ENCODE data around the gene ZNHIT2.

The ZNHIT2 gene

GRCh38 chr11:65134240-65134951 is 16.9 kb upstream of the ZNHIT2 start, which contains the start of gene SYVN1:
Gene SYVN1 (minus strand): TSS chr11:65134519. CDS start chr11:65133601, 918 bp downstream.
- peak; percentile 83 to 88 (median 85) for DNase-seq

- DNase-seq = no peak
Measured at GRCh38 chr11:65133724-65134123, 16.2 kb upstream of the ZNHIT2 start.

GRCh38 chr11:65132988-65133700 is 15.6 kb upstream of the ZNHIT2 start:
- DNase-seq = peak in 1 of 4 experiments; percentile 18

- DNase-seq = no peak
Measured at GRCh38 chr11:65132238-65132987, 14.9 kb upstream of the ZNHIT2 start.

GRCh38 chr11:65131895-65132237 is 14.4 kb upstream of the ZNHIT2 start:
- no peak for DNase-seq

- no peak for DNase-seq
Measured at GRCh38 chr11:65131417-65131776, 13.9 kb upstream of the ZNHIT2 start.

- DNase-seq = no peak
Measured at GRCh38 chr11:65130631-65131416, 13.3 kb upstream of the ZNHIT2 start.

- no peak for DNase-seq
Measured at GRCh38 chr11:65129649-65130441, 12.3 kb upstream of the ZNHIT2 start.

- DNase-seq = no peak
Measured at GRCh38 chr11:65128182-65129145, 11.0 kb upstream of the ZNHIT2 start.

DNA sequence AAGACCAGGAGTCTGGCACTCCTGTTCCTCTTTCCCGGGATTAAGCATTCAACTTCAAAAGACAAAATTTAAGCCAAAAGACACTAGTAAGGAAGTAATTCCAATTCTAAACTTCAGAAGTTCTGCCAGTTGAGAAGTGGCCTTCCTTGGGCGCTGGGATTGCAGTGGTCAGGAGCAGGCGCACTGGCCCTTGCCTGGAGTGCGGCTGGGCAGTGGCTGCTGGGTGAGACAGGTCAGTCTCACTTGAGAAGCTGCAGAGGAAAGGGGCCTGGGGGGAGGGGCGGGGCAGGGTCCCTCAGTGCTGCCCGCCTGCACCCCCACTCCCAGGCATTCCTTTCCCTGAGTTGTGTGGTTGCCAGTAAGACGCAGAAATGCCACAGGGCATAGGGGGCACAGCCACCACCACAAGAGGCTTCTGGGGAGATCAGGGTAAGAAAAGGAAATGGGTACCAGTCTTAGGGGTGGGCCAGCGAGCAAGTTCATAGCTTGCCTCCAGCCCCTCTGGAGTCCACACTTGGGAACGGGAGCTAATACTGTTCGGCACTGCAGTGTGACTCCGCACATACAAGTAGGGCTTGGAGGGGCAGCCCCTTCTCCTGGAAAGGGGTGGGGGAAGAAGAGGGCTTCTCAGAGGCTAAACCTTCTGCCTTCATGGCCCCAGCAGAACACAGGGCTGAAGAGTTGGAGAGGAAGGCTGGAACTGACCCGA is 10.1 kb upstream of the ZNHIT2 start:
- DNase-seq = no peak

DNA sequence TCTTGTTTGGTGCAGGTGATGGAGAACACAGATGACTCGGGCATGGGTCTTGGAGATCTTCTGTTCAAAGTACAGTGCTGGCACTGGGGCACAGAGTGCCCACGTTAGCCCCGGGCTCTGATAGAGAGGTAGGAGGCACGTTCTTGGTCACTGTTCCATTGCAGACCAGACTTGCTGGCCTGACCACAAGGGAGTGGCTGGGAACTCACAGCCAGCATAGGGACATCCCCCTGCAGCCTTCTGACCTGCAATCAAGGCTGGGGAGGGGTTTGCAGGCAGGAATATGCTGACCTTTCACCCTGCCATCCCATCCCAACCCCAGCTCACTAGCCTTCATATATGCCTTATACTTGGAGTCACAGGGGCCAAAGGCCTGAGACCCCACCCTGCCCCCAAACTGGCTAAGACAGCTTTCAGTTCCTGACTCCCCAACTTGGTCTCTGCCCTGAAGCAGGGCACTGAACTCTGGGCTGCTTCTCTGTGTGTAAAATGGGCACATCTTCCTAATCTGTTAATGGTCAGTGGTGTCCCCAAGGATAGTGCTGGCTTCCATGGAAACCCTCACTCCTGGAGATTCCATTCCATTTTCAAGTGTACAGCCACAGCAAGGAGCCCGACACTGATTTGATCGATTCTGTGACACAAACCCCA is 9.2 kb upstream of the ZNHIT2 start:
- DNase-seq = no peak

DNA sequence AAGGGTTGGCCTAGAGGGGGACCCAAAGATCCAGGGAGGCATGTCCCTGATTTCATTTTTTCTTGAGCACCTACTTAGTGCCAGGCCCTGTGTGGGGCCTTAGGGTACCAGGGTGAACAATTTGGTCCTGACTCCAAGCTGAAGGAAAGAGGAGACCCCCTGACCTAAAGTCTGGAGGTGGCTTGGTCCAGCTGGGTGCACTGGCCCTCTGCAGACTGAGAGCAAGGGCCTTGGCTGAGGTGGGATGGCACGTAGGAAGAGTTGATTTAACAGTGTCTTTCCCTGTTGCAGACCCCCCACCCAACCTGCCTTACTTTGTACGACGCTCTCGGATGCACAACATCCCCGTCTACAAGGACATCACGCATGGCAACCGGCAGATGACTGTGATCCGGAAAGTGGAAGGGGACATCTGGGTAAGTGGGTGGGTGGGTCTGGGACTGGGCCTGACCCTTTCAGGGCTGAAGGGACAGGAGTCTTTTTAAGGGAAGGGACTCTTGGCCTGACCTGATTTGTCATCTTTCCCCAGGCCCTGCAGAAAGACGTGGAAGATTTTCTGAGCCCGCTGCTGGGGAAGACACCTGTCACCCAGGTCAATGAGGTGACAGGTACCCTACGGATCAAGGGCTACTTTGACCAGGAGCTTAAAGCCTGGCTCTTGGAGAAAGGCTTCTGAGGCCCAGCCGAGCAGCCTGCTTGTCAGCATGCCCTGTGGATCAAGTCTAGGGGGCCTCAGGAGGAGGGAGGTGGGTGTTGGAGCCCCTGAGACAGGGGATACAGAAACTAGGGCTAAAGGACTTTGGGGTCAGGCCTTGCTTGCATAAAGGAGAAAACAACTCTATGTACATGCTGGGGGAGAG is 7.9 kb upstream of the ZNHIT2 start:
- no peak for DNase-seq

DNA sequence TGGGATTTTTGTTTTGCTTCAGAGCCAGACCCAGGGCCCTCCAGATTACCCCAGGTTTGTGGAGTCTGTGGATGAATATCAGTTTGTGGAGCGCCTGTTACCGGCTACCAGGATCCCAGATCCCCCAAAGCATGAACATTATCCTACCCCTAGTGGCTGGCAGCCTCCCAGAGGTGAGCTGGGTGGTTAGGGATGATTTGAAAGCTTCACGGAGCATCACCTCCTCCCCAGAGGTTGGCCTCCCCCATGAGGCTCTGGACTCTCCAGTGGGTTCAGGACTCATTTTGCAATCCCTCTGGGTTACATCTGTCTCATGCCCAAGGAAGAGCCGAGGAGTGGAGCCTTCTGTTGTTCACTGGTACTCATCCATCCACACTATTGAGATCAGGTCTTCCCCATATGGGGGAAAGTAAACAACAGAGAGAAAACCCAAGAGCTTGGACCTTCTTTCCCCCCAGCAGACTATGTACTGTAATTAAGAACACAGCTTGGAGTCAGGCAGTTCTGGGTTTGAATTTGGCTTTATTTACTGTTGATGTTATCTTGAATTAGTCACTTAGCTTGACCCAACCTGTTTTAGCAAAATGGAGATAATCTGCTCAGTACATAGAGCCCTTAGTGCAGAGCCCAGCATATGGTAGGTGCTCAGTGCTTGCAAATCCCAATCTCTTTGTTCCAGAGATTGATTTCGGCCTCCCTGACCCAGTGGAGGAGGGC is 7.1 kb upstream of the ZNHIT2 start:
- no peak for DNase-seq

DNA sequence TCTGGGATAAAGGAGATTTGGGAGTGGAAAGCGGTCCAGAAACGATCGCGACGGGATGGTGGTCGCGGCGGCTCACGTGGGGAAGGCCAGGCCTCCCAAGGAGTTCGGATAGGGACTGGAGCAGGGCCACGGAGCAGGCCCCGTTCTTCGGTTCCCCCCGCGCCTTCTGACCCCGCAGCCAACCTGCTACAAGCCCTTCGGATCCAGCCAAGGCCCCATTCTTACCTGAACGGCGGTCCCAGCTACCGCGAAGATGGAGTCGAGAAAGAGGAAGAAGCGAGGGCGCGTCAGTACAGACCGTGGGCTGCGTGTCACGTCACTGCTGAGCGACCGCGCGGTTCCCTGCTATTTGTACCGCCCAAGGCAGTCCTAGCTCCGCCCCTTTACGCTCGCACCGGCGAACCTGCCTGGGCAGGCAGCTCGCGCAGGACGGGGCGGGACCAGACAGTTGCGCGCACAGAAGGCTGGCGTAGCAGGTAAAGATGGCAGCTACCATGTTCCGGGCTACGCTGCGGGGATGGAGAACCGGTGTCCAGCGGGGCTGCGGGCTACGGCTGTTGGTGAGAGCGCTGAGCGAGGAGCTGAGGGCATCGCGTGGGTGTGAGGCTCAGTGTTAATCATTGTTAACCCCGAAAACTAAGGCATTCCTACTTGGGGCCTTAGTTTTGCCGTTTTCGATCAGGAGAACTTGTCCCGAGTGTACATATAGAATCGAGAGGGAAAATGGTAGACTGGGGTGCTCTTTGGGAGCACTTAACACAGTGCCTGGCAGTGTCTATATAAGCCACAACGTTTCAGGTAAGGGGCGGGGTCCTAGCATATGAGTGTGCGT is 4.6 kb upstream of the ZNHIT2 start, which contains the start of the genes FAU and MRPL49:
Gene FAU (minus strand): TSS at position 270 of the 832 bp plus-strand sequence. CDS start 321 bp downstream, outside the sequence.
Gene MRPL49 (plus strand): TSS at position 457 of the 832 bp plus-strand sequence. CDS start 26 bp downstream, at position 483.
- DNase-seq = peak; percentile 94 to 99 (median 97)

DNA sequence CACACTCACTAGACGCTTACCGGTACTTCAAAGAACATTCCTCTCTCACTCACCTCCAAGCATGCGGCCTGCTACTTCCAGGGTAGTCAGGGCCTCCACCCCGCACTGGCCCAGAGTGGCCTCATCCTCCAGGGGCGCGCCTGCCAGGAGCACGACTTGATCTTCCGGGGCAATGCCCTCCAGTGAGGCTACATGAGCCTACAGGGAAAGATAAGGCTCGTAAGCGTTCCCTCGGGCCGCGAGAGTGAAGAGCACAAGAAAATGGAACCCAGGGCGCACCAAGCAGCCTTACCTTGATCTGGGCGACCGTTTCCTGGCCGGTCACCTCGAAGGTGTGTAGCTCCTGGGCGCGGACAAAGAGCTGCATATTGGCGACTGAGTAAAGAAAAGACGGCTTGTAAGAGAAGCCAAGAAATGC is 4.0 kb upstream of the ZNHIT2 start:
- DNase-seq = no peak

- DNase-seq = no peak
Measured at GRCh38 chr11:65120831-65121230, 3.3 kb upstream of the ZNHIT2 start.

DNA sequence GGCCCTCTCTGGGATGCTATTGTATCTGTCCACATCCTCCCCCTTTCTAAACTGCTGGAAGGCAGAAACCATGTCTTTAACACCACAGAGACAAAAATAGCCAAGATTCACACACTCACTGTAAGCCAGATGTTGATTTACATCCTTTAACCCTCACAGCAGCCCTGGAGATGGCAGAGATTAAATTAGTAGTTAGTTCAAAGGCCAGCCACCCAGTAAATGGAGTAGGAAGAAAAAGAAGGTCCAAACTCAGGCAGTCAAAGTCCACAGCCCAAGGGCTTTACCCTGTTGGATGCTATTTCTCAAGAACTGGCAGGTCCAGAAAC is 2.1 kb upstream of the ZNHIT2 start:
- no peak for DNase-seq

All from activated CD4-positive, CD25-positive, alpha-beta regulatory T cell (primary cell).